ENCODE data around the gene ZNF784. TPM values are rescaled to one million over a fixed set of nuclear protein-coding genes. Genes with fewer than 3 reads are reported as not detected.

Gene ZNF784
- total RNA-seq, 1 donor from 2014 or later: 4.5 TPM

Other genes starting within 250 kb of the ZNF784 start
- not detected for gene TMEM190, start 247.7 kb downstream of the ZNF784 start, total RNA-seq
- gene TMEM238, start 240.3 kb downstream of the ZNF784 start, total RNA-seq: 0.41 TPM
- gene RPL28, start 238.6 kb downstream of the ZNF784 start, total RNA-seq: 112 TPM
- 28.9 TPM for gene UBE2S, start 216.8 kb downstream of the ZNF784 start, total RNA-seq
- gene SHISA7, start 181.3 kb downstream of the ZNF784 start, total RNA-seq: 4.5 TPM
- 12.2 TPM for gene ISOC2, start 162.9 kb downstream of the ZNF784 start, total RNA-seq
- not detected for gene C19orf85, start 159.8 kb downstream of the ZNF784 start, total RNA-seq
- 0.41 TPM for gene ZNF628, start 147.9 kb downstream of the ZNF784 start, total RNA-seq
- 18.8 TPM for gene NAT14, start 139.4 kb downstream of the ZNF784 start, total RNA-seq
- under 0.01 TPM for gene SSC5D, start 136.1 kb downstream of the ZNF784 start, total RNA-seq
- gene SBK2, start 87.4 kb downstream of the ZNF784 start, total RNA-seq: 0.41 TPM
- gene SBK3, start 79.0 kb downstream of the ZNF784 start, total RNA-seq: not detected
- 3.7 TPM for gene ZNF579, start 43.7 kb downstream of the ZNF784 start, total RNA-seq
- gene FIZ1, start 25.0 kb downstream of the ZNF784 start, total RNA-seq: 3.3 TPM
- gene ZNF524, start 24.3 kb downstream of the ZNF784 start, total RNA-seq: 2.9 TPM
- 1.2 TPM for gene ZNF865, start 18.9 kb downstream of the ZNF784 start, total RNA-seq
- gene ZNF580, start 16.4 kb upstream of the ZNF784 start, total RNA-seq: 2.4 TPM
- gene ZNF581, start 19.1 kb upstream of the ZNF784 start, total RNA-seq: 6.5 TPM
- 9.4 TPM for gene CCDC106, start 23.6 kb upstream of the ZNF784 start, total RNA-seq
- gene U2AF2, start 30.5 kb upstream of the ZNF784 start, total RNA-seq: 70.1 TPM
- 16.7 TPM for gene EPN1, start 50.7 kb upstream of the ZNF784 start, total RNA-seq
- gene NLRP9, start 113.8 kb upstream of the ZNF784 start, total RNA-seq: not detected
- not detected for gene RFPL4A, start 134.5 kb upstream of the ZNF784 start, total RNA-seq
- gene RFPL4AL1, start 144.6 kb upstream of the ZNF784 start, total RNA-seq: not detected
- not detected for gene NLRP11, start 207.4 kb upstream of the ZNF784 start, total RNA-seq
- not detected for gene NLRP4, start 212.0 kb upstream of the ZNF784 start, total RNA-seq